Activated naive CD4-positive, alpha-beta T cell (primary cell): ENCODE measurements around the gene PLD3.
"Not testable (repeated sequence)": the region's sequence is repeated elsewhere in the genome, so short reads cannot be mapped to it uniquely, and the experiment has no call there.

Experiments used
- DNase-seq, 4 experiments: peaks; one replicate each; lab custom pipeline; 2025; lab: John Stamatoyannopoulos, UW

PLD3 gene

GRCh38 chr19:40389404-40390083 is 41.0 kb downstream of the PLD3 start:
- no peak for DNase-seq

- no peak for DNase-seq
Observed at GRCh38 chr19:40390084-40390742, 41.7 kb downstream of the PLD3 start, which contains the start of gene HIPK4. TSS of gene HIPK4 (minus strand) at chr19:40390181. CDS start at chr19:40389902, 279 bp downstream.

DNA sequence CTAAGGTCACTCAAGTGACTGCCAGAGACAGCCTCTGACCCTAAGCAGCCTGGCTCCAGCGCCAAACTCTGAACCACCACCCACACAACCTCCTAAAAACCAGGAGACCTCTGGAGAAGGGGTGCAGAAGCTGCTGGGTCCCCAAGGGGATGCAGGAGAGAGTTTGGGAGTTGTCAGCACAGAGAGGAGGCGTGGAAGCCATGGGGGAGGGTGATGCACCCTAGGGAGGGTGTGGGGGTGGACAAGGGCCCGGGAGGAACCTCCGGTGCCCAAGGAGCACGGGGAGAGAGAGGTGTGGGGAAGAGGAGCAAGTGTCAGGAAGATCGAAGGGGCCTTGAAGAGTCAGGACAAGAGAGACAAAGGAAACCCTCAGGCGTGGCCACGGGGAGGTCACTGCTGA is 43.6 kb downstream of the PLD3 start:
- DNase-seq = no peak

GRCh38 chr19:40392894-40393517 is 44.5 kb downstream of the PLD3 start:
- DNase-seq = no peak

DNA sequence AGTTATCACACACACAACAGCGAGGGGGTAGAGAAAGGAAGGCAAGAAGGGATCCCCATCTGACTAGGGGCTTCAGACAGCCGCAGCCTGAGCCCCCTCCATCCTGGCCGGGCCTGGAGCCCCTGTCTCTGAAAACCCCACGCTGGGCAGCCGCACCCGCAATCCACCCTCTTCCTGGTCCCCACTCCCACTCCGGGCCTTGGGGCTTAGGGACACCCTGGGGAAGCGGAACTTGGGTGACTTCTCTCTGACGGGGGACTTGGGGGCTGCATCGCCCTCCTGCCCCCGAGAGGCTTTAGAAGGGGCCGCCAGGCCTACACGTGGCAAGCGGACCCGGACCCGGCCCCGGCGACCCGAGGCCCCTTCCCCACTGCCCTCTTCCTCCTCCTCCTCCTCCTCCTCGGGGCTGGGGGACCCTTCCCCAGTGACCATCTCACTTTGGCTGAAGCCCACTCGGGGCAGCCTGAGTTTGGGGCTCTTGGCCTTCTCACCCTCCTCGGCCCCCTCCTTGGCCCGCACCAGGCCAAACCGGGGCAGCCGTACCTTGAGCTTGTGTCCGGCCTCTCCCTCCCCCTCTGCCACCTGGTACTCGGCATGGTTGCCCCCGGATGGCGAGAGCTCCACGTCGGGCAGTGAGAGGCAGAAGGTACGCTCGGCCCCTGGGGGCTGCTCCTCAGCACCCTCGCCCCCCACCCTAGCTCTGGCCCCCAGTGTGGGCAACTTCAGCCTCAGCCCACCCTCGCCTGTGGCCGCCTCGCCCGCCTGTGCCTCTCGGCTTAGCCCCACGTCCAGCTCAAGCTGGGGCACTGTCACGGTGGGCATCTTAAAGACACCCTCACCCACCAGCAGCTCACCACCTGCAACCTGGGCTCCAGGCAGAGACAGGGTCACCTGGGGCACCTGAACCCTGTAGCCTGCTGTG is 45.7 kb downstream of the PLD3 start:
- DNase-seq = no peak

- no peak for DNase-seq
Observed at GRCh38 chr19:40394816-40395210, 46.3 kb downstream of the PLD3 start.

DNA sequence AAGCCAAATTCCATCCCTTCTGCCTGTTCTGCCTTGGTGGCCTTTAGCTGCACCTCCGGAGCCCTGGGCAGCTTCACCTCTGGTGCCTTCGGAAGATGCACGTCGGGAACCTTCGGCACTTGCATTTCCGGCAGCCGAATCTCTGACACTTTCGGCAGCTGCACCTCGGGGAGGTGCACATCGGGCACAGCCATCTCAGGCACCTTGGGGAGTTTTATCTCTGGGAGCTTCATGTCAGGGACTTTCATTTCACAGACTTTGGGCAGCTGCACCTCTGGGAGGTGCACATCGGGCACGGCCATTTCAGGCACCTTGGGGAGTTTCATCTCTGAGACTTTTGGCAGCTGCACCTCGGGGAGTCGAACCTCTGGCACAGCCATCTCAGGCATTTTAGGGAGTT is 47.5 kb downstream of the PLD3 start:
- no peak for DNase-seq

DNA sequence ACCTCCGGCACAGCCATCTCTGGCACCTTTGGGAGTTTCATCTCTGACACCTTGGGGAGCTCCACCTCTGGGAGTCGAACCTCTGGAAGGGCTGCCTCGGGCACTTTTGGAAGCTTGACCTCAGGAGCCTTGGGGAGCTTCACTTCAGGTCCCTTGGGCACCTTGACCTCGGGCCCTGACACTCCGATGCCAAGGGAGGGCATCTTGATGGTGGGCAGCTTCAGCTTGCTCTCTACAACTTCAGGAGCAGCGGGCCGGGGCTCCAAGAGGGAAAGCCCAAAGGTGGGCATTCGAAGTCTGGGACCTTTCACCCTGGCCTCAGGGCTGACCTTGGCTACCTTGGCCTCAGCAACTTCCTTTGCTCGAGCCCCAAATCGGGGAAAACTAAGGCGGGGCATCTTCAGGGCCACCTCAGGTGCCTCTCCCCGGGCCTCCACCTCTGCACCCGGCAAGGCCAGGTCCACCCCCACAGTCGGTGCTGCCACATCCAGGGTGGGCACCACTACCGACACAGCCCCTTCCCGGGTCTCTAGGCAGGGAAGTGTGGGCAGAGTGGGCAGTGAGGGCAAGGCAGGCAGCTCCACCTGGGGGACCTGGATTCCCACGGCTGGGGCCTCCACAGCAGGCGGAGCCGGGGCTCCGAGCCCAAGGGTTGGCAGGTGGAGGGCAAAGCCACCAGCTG is 48.5 kb downstream of the PLD3 start:
- no peak for DNase-seq

GRCh38 chr19:40397568-40397906 is 49.0 kb downstream of the PLD3 start:
- no peak for DNase-seq

DNA sequence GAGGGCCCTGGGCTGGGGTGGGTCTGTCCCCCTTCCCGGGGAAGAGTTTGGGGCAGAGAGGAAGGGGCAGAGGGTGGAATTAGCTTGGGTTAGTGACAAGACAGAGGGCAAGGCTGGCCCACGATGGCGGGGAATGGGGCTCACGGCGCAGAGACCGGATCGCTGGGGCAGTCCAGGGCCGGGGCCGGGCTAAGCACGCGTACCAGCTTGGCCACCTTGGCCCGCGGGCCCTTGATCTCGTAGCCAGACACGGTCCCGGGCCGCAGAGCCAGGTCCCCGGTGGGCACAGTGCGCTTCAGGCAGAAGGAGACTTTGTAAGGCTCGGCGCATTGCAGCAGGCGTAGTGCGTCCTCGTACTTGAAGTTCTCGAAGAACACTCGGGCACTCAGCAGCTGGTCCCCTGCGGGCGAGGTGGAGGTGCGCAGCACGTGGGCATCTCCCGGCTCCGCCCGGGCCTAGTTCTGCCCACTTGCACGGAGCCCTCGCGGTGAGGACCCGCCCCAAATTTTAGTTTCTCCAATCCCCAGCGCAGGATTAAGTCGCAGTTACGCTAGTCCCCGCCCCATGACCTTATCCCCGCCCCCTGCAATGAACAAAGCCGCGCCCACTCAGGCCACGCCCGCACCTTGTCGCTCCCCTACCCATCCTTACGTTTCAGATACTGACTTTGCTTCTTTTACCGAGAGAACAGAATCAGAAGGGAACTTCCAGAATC is 50.1 kb downstream of the PLD3 start:
- peak in 3 of 4 experiments; percentile 9 to 45 (median 36) for DNase-seq

DNA sequence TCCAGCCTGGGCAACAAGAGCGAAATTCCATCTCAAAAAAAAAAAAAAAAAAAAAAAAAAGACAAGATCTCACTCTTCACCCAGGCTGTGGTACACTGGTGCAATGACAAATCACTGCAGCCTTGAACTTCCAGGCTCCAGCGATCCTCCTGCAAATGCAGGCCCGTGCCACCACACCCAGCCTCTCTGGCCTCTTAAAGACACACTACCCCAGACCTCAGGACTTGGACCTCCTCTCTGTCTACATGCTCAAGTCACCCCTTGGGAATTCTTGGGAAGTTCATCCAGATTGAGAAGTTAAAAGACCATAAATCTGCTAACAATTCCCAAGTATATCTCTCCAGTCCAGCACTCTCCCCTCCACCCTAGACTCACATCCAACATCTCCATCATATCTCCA is 52.1 kb downstream of the PLD3 start:
- DNase-seq = no peak

DNA sequence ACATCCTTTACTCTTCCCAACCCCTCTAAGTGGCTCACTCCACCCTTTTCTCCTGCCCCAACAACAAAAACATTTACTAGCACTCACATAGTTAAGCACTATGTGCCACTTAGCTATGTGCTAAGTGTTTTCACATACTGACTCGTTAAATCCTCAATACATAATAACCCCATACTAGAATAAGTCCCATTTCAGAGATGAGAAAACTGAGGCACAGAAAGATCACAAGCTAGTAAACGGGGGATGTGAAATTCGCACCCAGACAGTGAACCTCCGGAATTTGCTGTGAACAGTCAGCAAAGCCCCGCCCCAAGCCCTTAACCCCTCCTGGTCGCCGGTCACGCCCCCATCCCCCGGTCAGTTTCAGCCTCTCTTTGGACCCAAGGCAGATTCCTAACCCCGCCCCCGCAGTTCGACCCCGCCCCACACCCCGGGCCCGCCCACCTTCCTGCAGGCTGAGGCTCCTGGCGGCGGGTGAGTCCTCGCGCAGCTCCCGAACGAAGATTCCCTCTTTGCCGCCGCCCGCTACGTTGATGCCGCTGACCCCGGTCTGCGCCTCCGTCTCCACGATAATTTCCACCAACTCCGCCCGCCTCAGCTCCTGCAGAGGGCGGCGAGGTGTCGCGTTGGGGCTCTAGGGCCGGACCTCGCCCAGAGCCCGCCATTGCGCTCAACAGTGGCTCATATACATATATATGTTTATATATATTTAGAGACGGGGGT is 54.9 kb downstream of the PLD3 start:
- peak in 3 of 4 experiments; percentile 32 to 67 (median 54) for DNase-seq

GRCh38 chr19:40407714-40408597 is 59.5 kb downstream of the PLD3 start:
- no peak for DNase-seq

DNA sequence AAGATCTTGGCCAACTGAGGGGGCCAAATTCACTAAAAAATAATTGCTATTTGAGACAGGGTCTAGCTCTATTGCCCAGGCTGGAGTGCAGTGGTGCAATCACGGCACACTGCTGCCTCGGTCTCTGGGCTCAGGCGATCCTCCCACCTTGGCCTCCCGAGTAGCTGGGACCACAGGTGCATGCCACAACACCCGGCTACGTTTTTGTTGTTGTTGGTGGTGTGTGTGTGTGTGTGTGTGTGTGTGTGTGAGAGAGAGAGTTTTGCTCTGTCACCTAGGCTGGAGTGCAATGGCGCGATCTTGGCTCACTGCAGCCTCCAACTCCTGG is 60.1 kb downstream of the PLD3 start:
- not testable (repeated sequence) for DNase-seq

DNA sequence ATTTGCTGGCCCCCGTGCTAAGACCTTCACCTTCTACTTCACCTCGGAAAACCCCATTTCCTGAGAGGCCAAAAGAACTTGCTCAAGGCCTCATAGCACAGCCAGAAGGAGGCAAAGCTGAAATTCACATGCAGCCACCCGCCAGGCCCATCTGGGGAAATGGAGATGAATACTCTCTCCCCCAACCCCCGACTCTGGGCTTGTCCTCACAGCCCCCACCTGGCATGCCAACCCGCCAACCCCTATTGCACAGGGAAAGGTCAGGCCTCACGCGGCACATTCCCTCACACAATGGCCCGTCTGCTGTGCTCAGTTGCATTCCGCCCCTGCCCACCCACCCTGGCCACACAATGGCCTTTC is 61.5 kb downstream of the PLD3 start:
- DNase-seq = no peak

DNA sequence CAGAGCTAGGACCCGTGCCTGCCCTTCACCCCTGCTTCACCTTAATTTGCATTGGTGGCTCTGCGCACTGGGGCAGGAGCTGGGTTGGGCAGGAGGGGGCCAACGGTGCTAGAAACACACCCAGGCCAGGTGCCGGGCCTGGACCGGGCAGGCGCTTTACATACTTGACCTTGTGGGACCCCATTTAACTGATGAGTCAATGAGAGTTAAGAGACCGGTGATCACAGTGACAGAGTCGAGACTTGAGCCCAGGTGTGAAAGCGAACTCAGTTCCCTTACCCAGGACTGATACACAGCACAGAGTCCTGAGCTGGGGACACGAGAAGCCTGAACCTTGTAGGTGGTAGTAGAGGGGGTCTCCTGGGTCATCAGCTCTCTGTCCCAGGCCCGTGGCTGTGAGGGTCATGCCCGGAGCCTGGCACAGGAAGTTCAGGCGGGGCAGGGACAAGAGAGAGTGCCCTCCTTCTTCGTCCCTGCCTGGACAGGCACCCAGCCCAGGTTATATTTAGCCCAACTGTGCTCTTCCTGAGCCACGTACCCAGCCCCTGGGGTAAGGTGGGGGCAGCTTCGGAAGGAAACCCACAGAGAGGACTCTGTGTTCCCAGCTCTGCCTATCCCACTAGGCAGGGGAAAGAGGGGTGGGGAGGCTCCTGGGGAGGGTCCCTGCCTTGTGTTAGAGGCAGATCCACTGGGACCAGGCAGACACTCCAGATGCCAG is 62.8 kb downstream of the PLD3 start:
- DNase-seq = no peak

DNA sequence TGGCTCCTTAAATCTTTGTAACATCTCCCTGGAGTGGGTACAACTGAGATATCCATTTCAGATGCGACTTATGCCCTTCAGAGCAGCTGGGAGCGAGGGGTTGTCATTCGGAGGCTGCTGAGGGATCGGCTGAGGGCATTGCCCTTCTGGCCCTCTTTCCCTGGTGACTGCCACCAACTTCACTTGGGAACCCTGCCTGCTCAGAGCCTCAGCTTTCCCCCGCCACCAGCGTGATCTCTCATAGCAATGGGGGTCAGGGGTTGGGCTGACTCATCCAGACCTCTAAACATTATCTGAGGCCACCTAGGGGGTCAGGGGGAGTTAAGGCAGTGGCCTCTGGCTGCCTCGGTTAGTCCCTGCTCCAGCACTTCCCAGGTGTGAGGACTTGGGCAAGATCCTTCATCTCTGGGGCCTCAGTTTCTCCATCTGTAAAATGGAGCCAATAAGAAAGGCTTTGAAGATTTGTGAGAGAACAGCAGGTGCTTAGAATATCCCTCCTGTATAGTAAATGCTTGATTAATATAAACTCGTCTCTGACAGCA is 63.5 kb downstream of the PLD3 start:
- DNase-seq = no peak

DNA sequence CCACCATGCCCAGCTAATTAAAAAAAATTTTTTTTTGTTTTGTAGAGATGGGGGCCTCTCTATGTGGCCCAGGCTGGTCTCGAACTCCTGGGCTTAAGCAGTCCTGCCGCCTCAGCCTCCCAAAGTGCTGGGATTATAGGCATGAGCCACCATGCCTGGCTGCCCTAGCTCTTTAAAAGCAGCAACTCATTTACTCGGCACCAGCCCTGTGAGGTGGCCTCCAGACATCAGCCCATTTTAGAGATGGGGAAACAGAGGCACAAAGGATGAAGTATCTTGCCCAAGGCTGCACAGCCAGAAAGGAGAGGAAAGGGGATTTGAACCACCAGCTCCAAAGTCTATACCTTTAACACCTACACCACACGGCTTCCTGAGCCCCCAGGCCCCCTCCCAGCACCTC is 64.4 kb downstream of the PLD3 start:
- DNase-seq = no peak
